IMR-90 (cell line): ENCODE data around the gene QARS1. TPM values are rescaled to one million over a fixed set of nuclear protein-coding genes. Genes with fewer than 3 reads are reported as not detected.

Experiments used
- ATAC-seq: fragments of 200-7000 bp; cut with Tn5 transposase; 2 replicates; pipeline ENCODE4 v1.9.1; 2020; ENCODE audit warnings: low read depth, mild to moderate bottlenecking, moderate library complexity
- BruUV-seq: library from RNA; stranded (reverse); fragments of 400-500 nt; replicated peaks from 2 replicates; lab custom pipeline; 2021; lab: Mats Ljungman, UMichigan
- CTCF ChIA-PET: fragments of 300-600 bp; formaldehyde crosslinking; extraction: SDS; loops from one replicate; lab custom pipeline; 2021; ENCODE audit warnings: antibody characterized with exemption; lab: Yijun Ruan, JAX
- POLR2A ChIA-PET: fragments of 300-600 bp; sonication (Branson Sonifier 250); formaldehyde crosslinking; loops from one replicate; lab custom pipeline; 2022; ENCODE audit warnings: antibody characterized with exemption; ENCODE audit not compliant: unreplicated experiment; lab: Charles Lee
- DNase-seq: peaks from one replicate; pipeline ENCODE4 v3.0.0; 2013
- H2AFZ ChIP-seq: replicated peaks from 2 replicates; pipeline ENCODE3; 2013; ENCODE audit warnings: low read length, mild to moderate bottlenecking; ENCODE audit not compliant: poor library complexity
- H2AK5ac ChIP-seq: 2 replicates; pipeline ENCODE4 v1.6.1; 2013; ENCODE audit warnings: low read depth, low read length, inconsistent platforms
- H2AK9ac ChIP-seq: replicated peaks from 2 replicates; pipeline ENCODE3; 2013; ENCODE audit warnings: mild to moderate bottlenecking, low read depth, low read length, moderate library complexity; ENCODE audit not compliant: poor library complexity
- H2BK120ac ChIP-seq: 2 replicates; pipeline ENCODE4 v1.6.1; 2013; ENCODE audit warnings: low read depth, low read length, inconsistent platforms
- H2BK15ac ChIP-seq: 3 replicates; pipeline ENCODE4 v1.6.1; 2013; ENCODE audit warnings: low read depth, low read length, inconsistent platforms
- H2BK20ac ChIP-seq: 2 replicates; pipeline ENCODE4 v1.6.1; 2013; ENCODE audit warnings: low read depth, mild to moderate bottlenecking, inconsistent platforms, low read length, moderate library complexity
- H2BK5ac ChIP-seq: 2 replicates; pipeline ENCODE4 v1.6.1; 2013; ENCODE audit warnings: mild to moderate bottlenecking, low read depth, low read length, inconsistent platforms; ENCODE audit not compliant: poor library complexity, severe bottlenecking
- H3K14ac ChIP-seq: replicated peaks from 2 replicates; pipeline ENCODE4 v1.6.1; 2013; ENCODE audit warnings: low read depth, low read length, inconsistent platforms
- H3K18ac ChIP-seq: 2 replicates; pipeline ENCODE4 v1.6.1; 2013; ENCODE audit warnings: low read depth, low read length, control low read depth
- H3K23ac ChIP-seq: 2 replicates; pipeline ENCODE4 v1.6.1; 2013; ENCODE audit warnings: low read depth, low read length, inconsistent platforms
- H3K27ac ChIP-seq: 2 replicates; pipeline ENCODE4 v1.5.1; 2013; ENCODE audit warnings: mild to moderate bottlenecking, control low read depth, low read length; ENCODE audit not compliant: insufficient read depth
- H3K27me3 ChIP-seq: 2 replicates; pipeline ENCODE4 v1.6.1; 2013; ENCODE audit warnings: low read length; ENCODE audit not compliant: control insufficient read depth, insufficient read depth
- H3K36me3 ChIP-seq: 2 replicates; pipeline ENCODE4 v1.6.1; 2013; ENCODE audit warnings: low read length, mixed read lengths; ENCODE audit not compliant: control insufficient read depth, insufficient read depth
- H3K4ac ChIP-seq: 2 replicates; pipeline ENCODE4 v1.6.1; 2013; ENCODE audit warnings: low read depth, low read length, inconsistent platforms
- H3K4me1 ChIP-seq: 2 replicates; pipeline ENCODE4 v1.6.1; 2013; ENCODE audit warnings: low read length, mixed read lengths; ENCODE audit not compliant: control insufficient read depth, insufficient read depth
- H3K4me2 ChIP-seq: 2 replicates; pipeline ENCODE4 v1.6.1; 2013; ENCODE audit warnings: low read depth, mild to moderate bottlenecking, control low read depth, low read length, moderate library complexity
- H3K4me3 ChIP-seq: 2 replicates; pipeline ENCODE4 v1.5.1; 2013; ENCODE audit warnings: low read depth, mild to moderate bottlenecking, control low read depth, low read length, moderate library complexity; ENCODE audit not compliant: insufficient read depth
- H3K56ac ChIP-seq: 2 replicates; pipeline ENCODE4 v1.6.1; 2013; ENCODE audit warnings: low read length, inconsistent platforms; ENCODE audit not compliant: insufficient read depth; ENCODE audit errors: extremely low read depth
- H3K79me1 ChIP-seq, 2 experiments: 2 replicates each; pipeline ENCODE4 v1.6.1; 2013; ENCODE audit warnings: low read length in 2 of 2, inconsistent platforms in 1 of 2, low read depth in 1 of 2
- H3K9ac ChIP-seq: 2 replicates; pipeline ENCODE4 v1.6.1; 2013; ENCODE audit warnings: low read depth, low read length, control low read depth
- H3K9me1 ChIP-seq: 2 replicates; pipeline ENCODE4 v1.6.1; 2013; ENCODE audit warnings: low read length, inconsistent platforms; ENCODE audit not compliant: insufficient read depth
- H3K9me3 ChIP-seq: 2 replicates; pipeline ENCODE4 v1.6.1; 2013; ENCODE audit warnings: low read length; ENCODE audit not compliant: control insufficient read depth, insufficient read depth
- H4K20me1 ChIP-seq: 2 replicates; pipeline ENCODE4 v1.6.1; 2013; ENCODE audit warnings: low read length, inconsistent platforms; ENCODE audit not compliant: insufficient read depth
- H4K5ac ChIP-seq: 2 replicates; pipeline ENCODE4 v1.6.1; 2013; ENCODE audit warnings: mild to moderate bottlenecking, low read depth, low read length, control low read depth
- H4K8ac ChIP-seq, 2 experiments: 2 replicates each; pipeline ENCODE4 v1.6.1; 2013; ENCODE audit warnings: low read depth in 2 of 2, low read length in 2 of 2, control low read depth in 1 of 2, inconsistent platforms in 1 of 2
- H4K91ac ChIP-seq: 2 replicates; pipeline ENCODE4 v1.6.1; 2013; ENCODE audit warnings: low read depth, low read length, inconsistent platforms; ENCODE audit not compliant: insufficient read depth
- BHLHE40 ChIP-seq: fragments of 150-350 bp; IDR thresholded peaks from 2 replicates; pipeline ENCODE4 v1.6.1; 2016; ENCODE audit warnings: mild to moderate bottlenecking, low read depth, low read length
- FOS ChIP-seq: fragments of 150-350 bp; IDR thresholded peaks from 2 replicates; pipeline ENCODE4 v1.6.1; 2016; ENCODE audit warnings: low read depth, low read length
- MAFK ChIP-seq: IDR thresholded peaks from 2 replicates; pipeline ENCODE4 v1.6.1; 2012; ENCODE audit warnings: low read depth, low read length, improper control_type of control experiment
- MAZ ChIP-seq: IDR thresholded peaks from 2 replicates; pipeline ENCODE4 v1.6.1; 2012; ENCODE audit warnings: low read depth, mild to moderate bottlenecking, low read length, improper control_type of control experiment, moderate library complexity, borderline replicate concordance
- MXI1 ChIP-seq: IDR thresholded peaks from 2 replicates; pipeline ENCODE4 v1.6.1; 2012; ENCODE audit warnings: low read depth, mild to moderate bottlenecking, low read length, moderate library complexity, borderline replicate concordance
- POLR2A ChIP-seq: IDR thresholded peaks from 2 replicates; pipeline ENCODE4 v1.6.1; 2012; ENCODE audit warnings: mild to moderate bottlenecking, low read depth, low read length
- RFX5 ChIP-seq: IDR thresholded peaks from 2 replicates; pipeline ENCODE4 v1.8.0; 2012; ENCODE audit warnings: low read depth, mild to moderate bottlenecking, low read length, moderate library complexity
- WGBS, 2 experiments: methylation state at CpG; one replicate each; pipeline versions ENCODE4 v1.1.5 to v1.1.7; 2013; ENCODE audit warnings: missing lambda C conversion rate in 2 of 2; ENCODE audit not compliant: insufficient read length in 1 of 2; ENCODE audit errors: extremely low coverage in 2 of 2; 5-methylcytosine and 5-hydroxymethylcytosine counted together
- dilution Hi-C: fragments of 300-500 bp; cut with HindIII; formaldehyde crosslinking; loops from one replicate; pipeline ENCODE4 v1.14.3; 2018; ENCODE audit warnings: low sequenced_read_pairs; ENCODE audit not compliant: unreplicated experiment
- in situ Hi-C: fragments of 300-500 bp; cut with MboI; formaldehyde crosslinking; loops from 3 replicates; pipeline ENCODE4 v1.14.3; 2019; ENCODE audit warnings: low sequenced_read_pairs, inconsistent platforms, mixed read lengths
- intact Hi-C: fragments of 100-400 bp; cut with micrococcal nuclease; formaldehyde crosslinking; loops from 2 replicates; pipeline ENCODE4 v1.10.0; 2022
- polyA plus RNA-seq, 3 experiments: library from polyadenylated mRNA; depleted of rRNA; stranded (reverse); fragments of >200 nt; gene quantifications; 2 replicates each; pipeline ENCODE4 v1.2.3, GENCODE V29; 2012; ENCODE audit warnings: low replicate concordance in 1 of 3
- total RNA-seq: library from RNA; depleted of rRNA; stranded (reverse); fragments of >200 nt; gene quantifications from 2 replicates; pipeline ENCODE4 v1.2.3, GENCODE V29; 2012
- TF ChIP-seq, protein P1 (sequence below): fragments of 150-350 bp; IDR thresholded peaks from 2 replicates; pipeline ENCODE4 v1.6.1; 2016; ENCODE audit warnings: low read depth, mild to moderate bottlenecking, low read length, moderate library complexity, borderline replicate concordance

The QARS1 gene
- total and polyA plus RNA-seq, 2 of the 4 experiments (the other 2 are of a cell fraction), result 354 to 396 TPM

GRCh38 chr3:49111347-49111746 lies 6.8 kb upstream of the QARS1 start:
- no peaks in the 10 kb centered on the region for H3K9me3 ChIP-seq
- no peaks in the 10 kb centered on the region for H3K27me3 ChIP-seq
- no peak overlapping the region for H3K4me2 ChIP-seq
- no peak overlapping the region for H2BK20ac ChIP-seq
- no peak overlapping the region for H3K27ac ChIP-seq
- H3K18ac ChIP-seq, result no peak overlapping the region
- no peak overlapping the region for H3K14ac ChIP-seq
- TF ChIP-seq MAZ, result no peak
- TF ChIP-seq MAFK, result no peak
- TF ChIP-seq POLR2A, result no peak
- no peak for TF ChIP-seq FOS
- no peak for TF ChIP-seq BHLHE40
- TF ChIP-seq RFX5, result no peak
- TF ChIP-seq, protein P1, sequence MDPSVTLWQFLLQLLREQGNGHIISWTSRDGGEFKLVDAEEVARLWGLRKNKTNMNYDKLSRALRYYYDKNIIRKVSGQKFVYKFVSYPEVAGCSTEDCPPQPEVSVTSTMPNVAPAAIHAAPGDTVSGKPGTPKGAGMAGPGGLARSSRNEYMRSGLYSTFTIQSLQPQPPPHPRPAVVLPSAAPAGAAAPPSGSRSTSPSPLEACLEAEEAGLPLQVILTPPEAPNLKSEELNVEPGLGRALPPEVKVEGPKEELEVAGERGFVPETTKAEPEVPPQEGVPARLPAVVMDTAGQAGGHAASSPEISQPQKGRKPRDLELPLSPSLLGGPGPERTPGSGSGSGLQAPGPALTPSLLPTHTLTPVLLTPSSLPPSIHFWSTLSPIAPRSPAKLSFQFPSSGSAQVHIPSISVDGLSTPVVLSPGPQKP, result no peak
- TF ChIP-seq MXI1, result no peak
- no peak overlapping the region for H2BK5ac ChIP-seq
- peaks cover 14 to 15% of the 10 kb centered on the region in 2 experiments for H3K79me1 ChIP-seq
- H4K8ac ChIP-seq, result no peak overlapping the region
- in situ Hi-C loops, result no loop called here
- WGBS, 2 experiments, result 78% methylated on average over 5 of the region's 6 CpGs; no CpG with 5 or more reads in 1 of the 2 experiments
- no peak overlapping the region for H3K4me3 ChIP-seq
- H2BK120ac ChIP-seq, result no peak overlapping the region
- no peaks in the 10 kb centered on the region for H3K4me1 ChIP-seq
- dilution Hi-C loops, result no loop called here
- ATAC-seq (no peak), DNase-seq (no peak)
- H4K5ac ChIP-seq, result no peak overlapping the region
- H3K4ac ChIP-seq, result no peak overlapping the region
- H2BK15ac ChIP-seq, result no peak overlapping the region
- no peak overlapping the region for H4K91ac ChIP-seq
- ChIA-PET CTCF (no interaction called here), POLR2A (no interaction called here)
- H3K36me3 ChIP-seq, result peaks cover 80% of the 10 kb centered on the region
- no TSS peak for BruUV-seq
- peaks cover 4% of the 10 kb centered on the region for H3K9me1 ChIP-seq
- H2AK9ac ChIP-seq, result no peak overlapping the region
- intact Hi-C loops, result no loop called here
- H2AFZ ChIP-seq, result no peak overlapping the region
- H3K56ac ChIP-seq, result no peak overlapping the region
- no peaks in the 10 kb centered on the region for H4K20me1 ChIP-seq
- H3K9ac ChIP-seq, result no peak overlapping the region
- no peak overlapping the region for H2AK5ac ChIP-seq
- H3K23ac ChIP-seq, result no peak overlapping the region
